GM23338 (cell line): ENCODE results near the gene SPATA20. TPM values are rescaled to one million over a fixed set of nuclear protein-coding genes. Genes with fewer than 3 reads are reported as not detected.

ENCODE experiments used
- ATAC-seq: fragments of 200-7000 bp; cut with Tn5 transposase; 3 replicates; pipeline ENCODE4 v1.9.1; 2020
- DNase-seq: peaks from one replicate; pipeline ENCODE4 v3.0.0-alpha.2; 2015; ENCODE audit warnings: low spot score
- H2AFZ ChIP-seq: fragments of 200-600 bp; sonication (generic); 2 replicates; pipeline ENCODE4 v1.8.0; 2016; ENCODE audit warnings: antibody characterized with exemption, mild to moderate bottlenecking, moderate library complexity
- H3F3A ChIP-seq: fragments of 200-600 bp; sonication (generic); replicated peaks from 2 replicates; pipeline ENCODE4 v1.8.0; 2017; ENCODE audit warnings: antibody characterized with exemption, mixed run types, low read depth
- H3K27ac ChIP-seq: fragments of 200-600 bp; sonication (generic); 2 replicates; pipeline ENCODE4 v1.6.1; 2016; ENCODE audit warnings: low read depth
- H3K27me3 ChIP-seq: fragments of 200-600 bp; sonication (generic); 2 replicates; pipeline ENCODE4 v1.8.0; 2016; ENCODE audit warnings: mild to moderate bottlenecking, mixed run types, moderate library complexity; ENCODE audit not compliant: insufficient read depth
- H3K36me3 ChIP-seq: fragments of 200-600 bp; sonication (generic); 2 replicates; pipeline ENCODE4 v1.8.0; 2016; ENCODE audit warnings: mild to moderate bottlenecking; ENCODE audit not compliant: insufficient read depth
- H3K4me1 ChIP-seq: fragments of 200-600 bp; sonication (generic); 2 replicates; pipeline ENCODE4 v1.8.0; 2016; ENCODE audit warnings: mild to moderate bottlenecking, moderate library complexity; ENCODE audit not compliant: insufficient read depth
- H3K4me2 ChIP-seq: fragments of 200-600 bp; sonication (generic); 2 replicates; pipeline ENCODE4 v1.7.1; 2017; ENCODE audit warnings: mixed run types
- H3K4me3 ChIP-seq: fragments of 200-600 bp; sonication (generic); 2 replicates; pipeline ENCODE4 v1.6.1; 2016; ENCODE audit warnings: mixed run types
- H3K79me2 ChIP-seq: fragments of 200-600 bp; sonication (generic); replicated peaks from 2 replicates; pipeline ENCODE4 v1.8.0; 2017; ENCODE audit warnings: mild to moderate bottlenecking; ENCODE audit not compliant: insufficient read depth
- H3K9me2 ChIP-seq: fragments of 200-600 bp; sonication (generic); 2 replicates; pipeline ENCODE4 v1.8.0; 2017; ENCODE audit not compliant: insufficient read depth
- H4K20me1 ChIP-seq: fragments of 200-600 bp; sonication (generic); replicated peaks from 2 replicates; pipeline ENCODE4 v1.8.0; 2017; ENCODE audit warnings: mild to moderate bottlenecking; ENCODE audit not compliant: insufficient read depth
- H3K27ac Mint-ChIP-seq: 2 replicates; pipeline ENCODE4 v1.8.0; 2020; ENCODE audit warnings: inconsistent platforms, mild to moderate bottlenecking, moderate library complexity, mixed read lengths
- H3K27me3 Mint-ChIP-seq: 3 replicates; pipeline ENCODE4 v1.8.0; 2022; ENCODE audit warnings: low read depth, mild to moderate bottlenecking, moderate library complexity, mixed read lengths, inconsistent platforms; ENCODE audit not compliant: insufficient read depth, poor library complexity
- H3K36me3 Mint-ChIP-seq: 3 replicates; pipeline ENCODE4 v1.8.0; 2021; ENCODE audit warnings: low read depth, mild to moderate bottlenecking, inconsistent platforms, moderate library complexity, mixed read lengths
- H3K4me1 Mint-ChIP-seq: 3 replicates; pipeline ENCODE4 v1.8.0; 2020; ENCODE audit warnings: mild to moderate bottlenecking, inconsistent platforms, mixed read lengths
- H3K4me3 Mint-ChIP-seq: 3 replicates; pipeline ENCODE4 v1.8.0; 2021; ENCODE audit warnings: moderate library complexity, mild to moderate bottlenecking, inconsistent platforms, mixed read lengths
- H3K9me3 Mint-ChIP-seq: 3 replicates; pipeline ENCODE4 v1.8.0; 2020; ENCODE audit warnings: moderate library complexity, mild to moderate bottlenecking, inconsistent platforms, mixed read lengths
- EZH2 ChIP-seq: fragments of 200-600 bp; sonication (generic); IDR thresholded peaks from one replicate; pipeline ENCODE4 v1.8.0; 2017; ENCODE audit warnings: antibody characterized with exemption, mild to moderate bottlenecking, low read depth; ENCODE audit not compliant: unreplicated experiment
- EZH2phosphoT487 ChIP-seq: fragments of 200-600 bp; sonication (generic); IDR thresholded peaks from one replicate; pipeline ENCODE4 v1.8.1; 2018; ENCODE audit warnings: antibody characterized with exemption; ENCODE audit not compliant: unreplicated experiment
- NANOG ChIP-seq: IDR thresholded peaks from 2 replicates; pipeline ENCODE4 v1.6.1; 2016; ENCODE audit warnings: antibody characterized with exemption, borderline replicate concordance
- POLR2AphosphoS5 ChIP-seq: IDR thresholded peaks from 2 replicates; pipeline ENCODE4 v1.6.1; 2016; ENCODE audit warnings: antibody characterized with exemption, low read depth
- ZNF114 ChIP-seq: fragments of 250-450 bp; sonication (Bioruptor Pico); IDR thresholded peaks from 2 replicates; pipeline ENCODE4 v1.5.0; 2020; ENCODE audit warnings: mild to moderate bottlenecking, moderate library complexity
- ZNF331 ChIP-seq: fragments of 250-450 bp; sonication (Bioruptor Pico); IDR thresholded peaks from 2 replicates; pipeline ENCODE4 v1.5.0; 2020; ENCODE audit warnings: low read depth, mild to moderate bottlenecking, moderate library complexity
- polyA plus RNA-seq: library from polyadenylated mRNA; unstranded; fragments of >200 nt; fragmentation: Nextera tagmentation; extraction: Ambion mirVana; gene quantifications from 2 replicates; pipeline ENCODE4 v1.2.1, GENCODE V29; 2016
- total RNA-seq: library from RNA; depleted of rRNA; stranded (reverse); fragments of >200 nt; shearing (Covaris generic); gene quantifications from 2 replicates; pipeline ENCODE4 v1.2.3, GENCODE V29; 2014
- TF ChIP-seq, protein P1 (sequence below), 2 experiments: fragments of 200-600 bp in 1 of 2; sonication (generic) in 1 of 2; conservative IDR thresholded peaks; 2 replicates each; pipeline versions ENCODE4 v1.5.1 to v1.6.1; 2016 to 2017; ENCODE audit warnings: antibody characterized with exemption in 2 of 2, low read depth in 2 of 2, mild to moderate bottlenecking in 2 of 2, moderate library complexity in 1 of 2

SPATA20 gene
- total and polyA plus RNA-seq, 2 experiments from 2014 or later = 13.8 to 32.7 TPM

DNA sequence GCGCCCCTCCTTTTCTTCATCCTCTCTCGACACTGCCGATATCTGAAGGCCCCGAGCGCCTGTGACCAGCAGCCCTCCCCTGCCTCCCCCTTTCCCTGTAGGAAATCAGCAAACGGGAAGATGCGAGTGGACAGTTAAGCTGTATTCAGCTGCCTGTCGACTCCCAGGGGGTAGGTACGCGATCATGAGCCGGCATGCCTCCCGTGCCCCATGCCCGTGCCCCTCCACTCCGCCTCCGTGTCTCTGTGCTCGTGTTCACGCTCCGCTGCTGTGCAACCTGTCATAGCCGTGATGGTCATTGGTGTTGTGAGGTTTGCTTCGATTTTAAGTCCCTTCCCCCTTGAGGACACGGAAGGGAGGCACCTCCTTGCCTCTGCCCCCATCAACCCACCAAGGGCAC is 47.9 kb downstream of the SPATA20 start:
- Histone ChIP-seq H3K4me3 (no peak overlapping the region), H3K27ac (no peak overlapping the region), H3F3A (no peaks in the 10 kb centered on the region), H3K36me3 (no peaks in the 10 kb centered on the region), H4K20me1 (no peaks in the 10 kb centered on the region), H3K27me3 (no peaks in the 10 kb centered on the region), H3K4me1 (peaks cover 6% of the 10 kb centered on the region; the same call in 1 of the 2 replicates), H3K4me2 (no peak overlapping the region), H2AFZ (no peak overlapping the region), H3K79me2 (no peaks in the 10 kb centered on the region), H3K9me2 (no peaks in the 10 kb centered on the region)
- no peak for ATAC-seq
- no peak overlapping the region for H3K27ac Mint-ChIP-seq
- peaks cover 19% of the 10 kb centered on the region for H3K4me1 Mint-ChIP-seq
- H3K4me3 Mint-ChIP-seq = no peak overlapping the region
- H3K9me3 Mint-ChIP-seq = no peaks in the 10 kb centered on the region; the same call in 2 of the 3 replicates
- DNase-seq = no peak
- H3K36me3 Mint-ChIP-seq = no peaks in the 10 kb centered on the region
- TF ChIP-seq EZH2 (no peak), ZNF331 (no peak)
- H3K27me3 Mint-ChIP-seq = peaks cover 18% of the 10 kb centered on the region

DNA sequence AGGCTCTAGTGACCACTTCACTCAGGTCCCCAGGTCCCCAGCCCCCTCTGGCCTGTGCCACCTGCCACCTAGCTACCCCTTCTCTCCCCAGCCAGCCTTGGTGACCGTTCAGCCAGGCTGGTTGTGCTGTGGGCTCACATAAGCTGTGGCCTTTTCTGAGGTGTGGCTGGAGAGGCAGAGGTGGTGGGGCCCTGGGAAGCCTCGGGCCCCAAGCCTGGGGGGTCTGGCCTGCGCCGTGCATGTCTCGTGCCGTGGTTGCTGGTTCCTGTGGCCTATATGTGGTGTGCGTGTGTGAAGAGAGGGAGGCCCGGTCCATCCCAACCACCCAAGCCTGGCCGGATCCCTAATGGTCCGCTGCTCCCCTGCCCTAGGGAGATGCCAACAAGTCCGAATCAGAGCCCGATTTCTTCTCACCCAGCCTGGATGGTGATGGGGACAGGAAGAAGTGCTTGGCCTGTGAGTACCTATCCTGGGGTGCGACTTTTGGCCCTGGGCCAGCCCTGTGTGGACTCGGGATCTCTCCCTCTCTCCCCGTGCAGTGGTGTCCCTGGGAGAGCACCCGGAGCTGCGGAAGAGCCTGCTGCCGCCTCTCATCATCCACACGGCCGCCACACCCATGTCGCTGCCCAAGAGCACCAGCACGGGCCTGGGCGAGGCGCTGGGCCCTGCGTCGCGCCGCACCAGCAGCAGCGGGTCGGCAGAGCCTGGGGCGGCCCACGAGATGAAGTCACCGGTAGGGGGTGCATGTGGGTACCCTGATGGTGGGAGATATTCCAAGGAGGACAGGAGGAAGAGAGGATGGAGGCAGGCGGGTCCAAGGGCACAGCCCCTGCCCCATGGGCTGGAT is 49.4 kb downstream of the SPATA20 start:
- DNase-seq = peak; percentile 91
- H3K27ac Mint-ChIP-seq = no peak overlapping the region
- 0 out of 2 replicates have a peak overlapping the region, but pooled peaks have one; percentile 80 for H2AFZ ChIP-seq

DNA sequence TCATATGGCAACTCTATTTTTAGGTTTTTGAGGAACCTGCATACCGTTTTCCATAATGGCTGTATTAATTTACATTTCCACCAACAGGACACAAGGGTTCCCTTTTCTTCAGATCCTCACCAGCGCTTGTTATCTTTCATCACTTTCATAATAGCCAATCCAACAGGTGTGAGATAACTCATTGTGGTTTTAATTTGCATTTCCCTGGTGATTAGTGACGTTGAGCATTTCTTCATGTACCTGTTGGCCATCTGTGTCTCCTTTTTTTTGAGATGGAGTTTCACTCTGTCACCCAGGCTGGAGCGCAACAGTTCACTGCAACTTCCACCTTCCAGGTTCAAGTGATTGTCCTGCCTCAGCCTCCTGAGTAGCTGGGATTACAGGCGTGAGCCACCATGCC is 51.5 kb downstream of the SPATA20 start:
- Histone ChIP-seq H3K4me1 (no peaks in the 10 kb centered on the region), H2AFZ (no peak overlapping the region), H3K4me3 (no peak overlapping the region), H3K79me2 (no peaks in the 10 kb centered on the region), H3K27ac (no peak overlapping the region), H3F3A (no peaks in the 10 kb centered on the region), H4K20me1 (no peaks in the 10 kb centered on the region), H3K36me3 (no peaks in the 10 kb centered on the region), H3K9me2 (no peaks in the 10 kb centered on the region), H3K4me2 (no peak overlapping the region), H3K27me3 (no peaks in the 10 kb centered on the region)
- Mint-ChIP-seq H3K4me3 (no peak overlapping the region), H3K36me3 (no peaks in the 10 kb centered on the region), H3K4me1 (peaks cover 13% of the 10 kb centered on the region), H3K9me3 (no peaks in the 10 kb centered on the region; the same call in 2 of the 3 replicates), H3K27ac (no peak overlapping the region), H3K27me3 (peaks cover 14% of the 10 kb centered on the region)
- DNase-seq (no peak), ATAC-seq (no peak)
- TF ChIP-seq NANOG (no peak), POLR2AphosphoS5 (no peak), EZH2phosphoT487 (no peak)
- TF ChIP-seq, protein P1, sequence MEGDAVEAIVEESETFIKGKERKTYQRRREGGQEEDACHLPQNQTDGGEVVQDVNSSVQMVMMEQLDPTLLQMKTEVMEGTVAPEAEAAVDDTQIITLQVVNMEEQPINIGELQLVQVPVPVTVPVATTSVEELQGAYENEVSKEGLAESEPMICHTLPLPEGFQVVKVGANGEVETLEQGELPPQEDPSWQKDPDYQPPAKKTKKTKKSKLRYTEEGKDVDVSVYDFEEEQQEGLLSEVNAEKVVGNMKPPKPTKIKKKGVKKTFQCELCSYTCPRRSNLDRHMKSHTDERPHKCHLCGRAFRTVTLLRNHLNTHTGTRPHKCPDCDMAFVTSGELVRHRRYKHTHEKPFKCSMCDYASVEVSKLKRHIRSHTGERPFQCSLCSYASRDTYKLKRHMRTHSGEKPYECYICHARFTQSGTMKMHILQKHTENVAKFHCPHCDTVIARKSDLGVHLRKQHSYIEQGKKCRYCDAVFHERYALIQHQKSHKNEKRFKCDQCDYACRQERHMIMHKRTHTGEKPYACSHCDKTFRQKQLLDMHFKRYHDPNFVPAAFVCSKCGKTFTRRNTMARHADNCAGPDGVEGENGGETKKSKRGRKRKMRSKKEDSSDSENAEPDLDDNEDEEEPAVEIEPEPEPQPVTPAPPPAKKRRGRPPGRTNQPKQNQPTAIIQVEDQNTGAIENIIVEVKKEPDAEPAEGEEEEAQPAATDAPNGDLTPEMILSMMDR (conservative IDR thresholded peaks at IDR 0.05; ENCODE audit: low read depth in 2 of 2) = no peak

More for the DNA sequence above, 49.4 kb downstream of the SPATA20 start:
- Histone ChIP-seq H3F3A (no peaks in the 10 kb centered on the region), H3K36me3 (no peaks in the 10 kb centered on the region), H3K4me1 (peaks cover 6% of the 10 kb centered on the region; the same call in 1 of the 2 replicates), H3K9me2 (no peaks in the 10 kb centered on the region), H3K4me2 (no peak overlapping the region), H3K4me3 (no peak overlapping the region), H3K27me3 (no peaks in the 10 kb centered on the region), H3K27ac (no peak overlapping the region), H3K79me2 (no peaks in the 10 kb centered on the region), H4K20me1 (no peaks in the 10 kb centered on the region)
- no peak overlapping the region for H3K4me3 Mint-ChIP-seq
- H3K4me1 Mint-ChIP-seq = peaks cover 19% of the 10 kb centered on the region
- ATAC-seq = peak; percentile 94
- H3K9me3 Mint-ChIP-seq = no peaks in the 10 kb centered on the region; the same call in 2 of the 3 replicates
- no peak for TF ChIP-seq POLR2AphosphoS5
- TF ChIP-seq, protein P1 (conservative IDR thresholded peaks at IDR 0.05; ENCODE audit: low read depth in 2 of 2) = peak; percentile 72 to 81
- TF ChIP-seq ZNF114 (CRISPR knock-in tag) = no peak
- no peaks in the 10 kb centered on the region for H3K36me3 Mint-ChIP-seq
- peaks cover 13% of the 10 kb centered on the region for H3K27me3 Mint-ChIP-seq
